ENCODE measurements around the gene RAPGEFL1. TPM values are rescaled to one million over a fixed set of nuclear protein-coding genes. Genes with fewer than 3 reads are reported as not detected.

Gene RAPGEFL1, protein sequence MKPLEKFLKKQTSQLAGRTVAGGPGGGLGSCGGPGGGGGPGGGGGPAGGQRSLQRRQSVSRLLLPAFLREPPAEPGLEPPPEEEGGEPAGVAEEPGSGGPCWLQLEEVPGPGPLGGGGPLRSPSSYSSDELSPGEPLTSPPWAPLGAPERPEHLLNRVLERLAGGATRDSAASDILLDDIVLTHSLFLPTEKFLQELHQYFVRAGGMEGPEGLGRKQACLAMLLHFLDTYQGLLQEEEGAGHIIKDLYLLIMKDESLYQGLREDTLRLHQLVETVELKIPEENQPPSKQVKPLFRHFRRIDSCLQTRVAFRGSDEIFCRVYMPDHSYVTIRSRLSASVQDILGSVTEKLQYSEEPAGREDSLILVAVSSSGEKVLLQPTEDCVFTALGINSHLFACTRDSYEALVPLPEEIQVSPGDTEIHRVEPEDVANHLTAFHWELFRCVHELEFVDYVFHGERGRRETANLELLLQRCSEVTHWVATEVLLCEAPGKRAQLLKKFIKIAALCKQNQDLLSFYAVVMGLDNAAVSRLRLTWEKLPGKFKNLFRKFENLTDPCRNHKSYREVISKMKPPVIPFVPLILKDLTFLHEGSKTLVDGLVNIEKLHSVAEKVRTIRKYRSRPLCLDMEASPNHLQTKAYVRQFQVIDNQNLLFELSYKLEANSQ
- 1 to 10 TPM; 2.8 to 3.3 TPM for total RNA-seq

DNA sequence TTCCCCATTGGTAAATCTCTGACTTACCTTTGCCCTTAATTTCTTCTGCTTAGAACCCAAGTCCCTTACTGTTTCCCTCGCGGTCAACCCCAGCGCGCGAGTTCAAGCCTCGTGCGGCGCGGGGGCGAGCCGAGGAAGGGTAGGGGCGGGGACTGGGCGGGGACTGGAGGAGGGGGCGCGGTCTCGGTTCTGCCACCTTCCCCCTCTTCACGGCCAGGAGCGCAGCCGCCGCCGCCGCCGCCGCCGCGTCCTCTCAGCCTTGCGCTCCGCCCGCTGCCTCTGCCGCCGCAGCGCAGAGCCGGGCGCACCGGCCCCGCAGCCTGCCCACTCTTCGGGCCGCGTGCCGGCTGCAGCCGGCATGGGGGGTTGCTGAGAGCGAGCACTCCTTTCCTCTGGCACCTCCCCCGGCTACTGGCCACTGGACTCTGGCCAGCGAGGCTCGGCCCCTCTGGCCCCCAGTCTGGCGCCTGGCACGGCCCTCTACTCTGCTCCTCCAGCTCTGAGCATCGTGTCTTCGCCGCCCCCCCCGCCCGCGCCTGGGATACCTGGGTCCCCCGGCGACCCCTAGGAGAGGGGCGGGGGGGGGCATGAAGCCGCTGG lies at the start of gene RAPGEFL1:
Gene RAPGEFL1, plus strand, starts transcription at position 196 of the 600 bp plus-strand sequence. Its CDS starts 392 bp downstream, at position 588.

DNA sequence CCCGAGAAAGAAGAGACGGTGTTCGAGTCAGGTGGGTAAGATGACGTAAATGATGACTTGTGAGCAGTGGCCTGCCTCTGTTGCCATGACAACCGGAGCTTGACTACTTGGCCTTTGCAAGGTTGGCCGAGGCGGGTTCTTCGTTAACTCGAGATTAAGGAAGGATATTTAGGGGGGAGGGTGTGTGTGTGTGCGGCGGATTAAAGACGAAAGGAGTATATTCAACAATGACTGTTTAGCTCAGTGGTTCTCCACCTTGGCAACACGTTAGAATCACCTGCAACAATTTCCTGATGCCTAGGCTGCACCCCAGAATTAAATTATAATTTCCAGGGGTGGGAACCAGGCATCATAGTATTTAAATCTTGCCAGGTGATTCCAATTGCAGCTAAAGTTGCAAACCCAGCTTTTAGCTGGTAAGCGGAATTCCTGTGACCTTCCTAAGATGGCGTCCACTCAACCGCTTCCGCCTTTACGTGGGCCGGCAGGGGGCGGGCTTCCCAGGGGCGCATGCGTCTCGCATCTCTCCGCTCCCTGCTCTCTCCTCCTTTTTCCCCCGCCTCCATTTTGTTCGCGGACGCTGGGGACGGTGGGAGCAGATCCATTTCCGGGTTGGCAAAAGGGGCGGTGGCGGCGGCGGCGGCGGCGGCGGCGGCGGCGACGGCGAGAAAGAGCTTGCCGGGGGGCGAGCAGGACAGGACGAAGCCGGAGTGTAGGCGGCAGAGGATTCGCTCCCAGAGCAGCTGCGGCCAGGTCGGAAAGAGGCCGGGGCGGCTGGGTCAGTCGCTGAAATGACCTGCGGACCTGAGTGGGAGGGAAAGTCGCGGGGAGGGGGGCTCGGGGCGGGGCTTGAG lies 41.7 kb downstream of the RAPGEFL1 start, which contains the start of gene WIPF2:
Gene WIPF2, plus strand, starts transcription at position 565 of the 854 bp plus-strand sequence. CDS start 37,156 bp downstream, outside the sequence.

Small RNA genes lying within 50 kb of the gene (small RNA-seq; reads per million reads assigned to genes)
- gene MIR6867 = 0 reads per million in 2 donors

Other genes starting within 250 kb of the RAPGEFL1 start
- 10 to 100 TPM; 21.3 to 35.8 TPM for gene ORMDL3, start 249.9 kb upstream of the RAPGEFL1 start, total RNA-seq
- not detected for gene LRRC3C, start 249.7 kb upstream of the RAPGEFL1 start, total RNA-seq
- not detected for gene GSDMA, start 214.5 kb upstream of the RAPGEFL1 start, total RNA-seq
- 100 to 1,000 TPM; 112 to 167 TPM for gene PSMD3, start 196.7 kb upstream of the RAPGEFL1 start, total RNA-seq
- gene CSF3, start 162.0 kb upstream of the RAPGEFL1 start, total RNA-seq = 1 to 10 TPM in 1 of 2 donors, not detected in 1; 1.0 TPM
- 10 to 100 TPM; 75.7 to 79.3 TPM for gene MED24, start 123.1 kb upstream of the RAPGEFL1 start, total RNA-seq
- 10 to 100 TPM; 24.1 to 27.0 TPM for gene THRA, start 114.5 kb upstream of the RAPGEFL1 start, total RNA-seq
- 1 to 10 TPM; 2.4 to 3.3 TPM for gene NR1D1, start 76.9 kb upstream of the RAPGEFL1 start, total RNA-seq
- 10 to 100 TPM; 41.6 to 48.3 TPM for gene MSL1, start 55.5 kb upstream of the RAPGEFL1 start, total RNA-seq
- 10 to 100 TPM; 34.4 to 34.6 TPM for gene CASC3, start 36.9 kb upstream of the RAPGEFL1 start, total RNA-seq
- gene WIPF2, start 41.8 kb downstream of the RAPGEFL1 start, total RNA-seq = 1 to 10 TPM; 4.5 to 6.7 TPM
- gene CDC6, start 110.4 kb downstream of the RAPGEFL1 start, total RNA-seq = 10 to 100 TPM; 17.6 to 59.9 TPM
- gene RARA, start 131.7 kb downstream of the RAPGEFL1 start, total RNA-seq = 10 to 100 TPM; 16.2 to 17.3 TPM
- gene GJD3, start 187.3 kb downstream of the RAPGEFL1 start, total RNA-seq = not detected
- 100 to 1,000 TPM in 1 of 2 donors, 10 to 100 TPM in 1; 43.0 to 102 TPM for gene TOP2A, start 240.4 kb downstream of the RAPGEFL1 start, total RNA-seq

Measured in melanocyte of skin (primary cell).